OCI-LY7 (cell line): ENCODE data around the gene MACF1.

Experiments
- CTCF ChIP-seq: fragments of 200-600 bp; sonication (generic); conservative IDR thresholded peaks from 2 replicates; pipeline ENCODE4 v1.5.1; 2014; ENCODE audit warnings: mild to moderate bottlenecking, antibody characterized with exemption, low read length, moderate library complexity, mixed read lengths
- EZH2phosphoT487 ChIP-seq: fragments of 200-600 bp; sonication (generic); IDR thresholded peaks from 2 replicates; pipeline ENCODE4 v1.6.1; 2018; ENCODE audit warnings: low read depth, borderline replicate concordance, mild to moderate bottlenecking, mixed run types, antibody characterized with exemption, low read length, moderate library complexity, mixed read lengths

GRCh38 chr1:39214714-39214997, 10.2 kb downstream of the MACF1 start:
- TF ChIP-seq CTCF (no peak), EZH2phosphoT487 (no peak)
